Prostate gland (tissue), 2 donors: ENCODE data around the gene HABP2.

Experiments used
- CTCF ChIP-seq, 4 experiments: fragments of 200-600 bp in 2 of 4; fragments of 450-650 bp in 2 of 4; sonication (generic) in 2 of 4; IDR thresholded peaks; 1 replicate in 3 of 4; 2 replicates in 1 of 4; pipeline ENCODE4 v1.5.1; 2016 to 2019; ENCODE audit warnings: antibody characterized with exemption in 4 of 4, mild to moderate bottlenecking in 2 of 4, moderate library complexity in 2 of 4
- POLR2A ChIP-seq: fragments of 450-650 bp; IDR thresholded peaks from one replicate; pipeline ENCODE4 v1.6.1; 2016; ENCODE audit warnings: antibody characterized with exemption, mild to moderate bottlenecking
- POLR2AphosphoS5 ChIP-seq: sonication (generic); formaldehyde crosslinking; IDR thresholded peaks from one replicate; pipeline ENCODE4 v1.6.1; 2017; ENCODE audit warnings: antibody characterized with exemption

- TF ChIP-seq POLR2A (no peak), CTCF (IDR thresholded peaks at IDR 0.05) (peak; percentile 91 to 98 (median 96)), POLR2AphosphoS5 (peak; percentile 67)
These were observed 32.0 kb upstream of the HABP2 start for GRCh38 chr10:113520690-113521474.
